Skeletal muscle cell (primary cell): Measurements from ENCODE around the gene ASB1.

Experiments used
- DNase-seq: peaks from one replicate; pipeline ENCODE4 v3.0.0-alpha.2; 2010; ENCODE audit warnings: low read depth
- H3K4me3 ChIP-seq: 2 replicates; pipeline ENCODE4 v1.5.1; 2011; ENCODE audit warnings: low read depth, mild to moderate bottlenecking, control low read depth, low read length, moderate library complexity

ASB1 gene

GRCh38 chr2:238421695-238422035 is 5.1 kb upstream of the ASB1 start:
- no peak for DNase-seq
- H3K4me3 ChIP-seq, result no peak overlapping the region

GRCh38 chr2:238422285-238422684 is 4.4 kb upstream of the ASB1 start:
- no peak overlapping the region for H3K4me3 ChIP-seq
- DNase-seq, result no peak

- no peak for DNase-seq
These were observed 3.8 kb upstream of the ASB1 start for GRCh38 chr2:238422940-238423339.

GRCh38 chr2:238423561-238424312 is 3.0 kb upstream of the ASB1 start:
- no peak overlapping the region for H3K4me3 ChIP-seq
- DNase-seq, result no peak

More at GRCh38 chr2:238422940-238423339, 3.8 kb upstream of the ASB1 start:
- no peak overlapping the region for H3K4me3 ChIP-seq

GRCh38 chr2:238424313-238424700 is 2.4 kb upstream of the ASB1 start:
- DNase-seq, result no peak
- no peak overlapping the region for H3K4me3 ChIP-seq

- no peak overlapping the region for H3K4me3 ChIP-seq
These were observed 1.2 kb upstream of the ASB1 start for GRCh38 chr2:238425505-238425978.

GRCh38 chr2:238425979-238426567 is 654 bp upstream of the ASB1 start:
- H3K4me3 ChIP-seq, result peak overlapping the region; percentile 63
- DNase-seq, result peak; percentile 68

More at GRCh38 chr2:238425505-238425978, 1.2 kb upstream of the ASB1 start:
- no peak for DNase-seq

- H3K4me3 ChIP-seq, result peak overlapping the region; percentile 63
These were observed 872 bp downstream of the ASB1 start for GRCh38 chr2:238427435-238428162.

GRCh38 chr2:238428866-238429265 is 2.1 kb downstream of the ASB1 start:
- no peak overlapping the region for H3K4me3 ChIP-seq
- DNase-seq, result no peak

More at GRCh38 chr2:238427435-238428162, 872 bp downstream of the ASB1 start:
- no peak for DNase-seq

GRCh38 chr2:238430781-238431180 is 4.1 kb downstream of the ASB1 start:
- DNase-seq, result no peak

GRCh38 chr2:238431456-238431855 is 4.7 kb downstream of the ASB1 start:
- no peak for DNase-seq
- H3K4me3 ChIP-seq, result no peak overlapping the region

More at GRCh38 chr2:238430781-238431180, 4.1 kb downstream of the ASB1 start:
- no peak overlapping the region for H3K4me3 ChIP-seq

- no peak for DNase-seq
- H3K4me3 ChIP-seq, result no peak overlapping the region
These were observed 6.7 kb downstream of the ASB1 start for GRCh38 chr2:238433300-238433915.

GRCh38 chr2:238433941-238434845 is 7.5 kb downstream of the ASB1 start:
- peak; percentile 74 for DNase-seq
- no peak overlapping the region for H3K4me3 ChIP-seq

- DNase-seq, result no peak
- H3K4me3 ChIP-seq, result no peak overlapping the region
These were observed 8.4 kb downstream of the ASB1 start for GRCh38 chr2:238434846-238435751.

GRCh38 chr2:238435752-238436096 is 9.0 kb downstream of the ASB1 start:
- DNase-seq, result no peak
- H3K4me3 ChIP-seq, result no peak overlapping the region

GRCh38 chr2:238438856-238439849 is 12.4 kb downstream of the ASB1 start:
- peak; percentile 86 for DNase-seq
- H3K4me3 ChIP-seq, result no peak overlapping the region

GRCh38 chr2:238439917-238440316 is 13.2 kb downstream of the ASB1 start:
- H3K4me3 ChIP-seq, result no peak overlapping the region
- no peak for DNase-seq
